GM18873 (cell line): ENCODE results near the gene LRRC8D.

Source experiments
- ATAC-seq: cut with Tn5 transposase; IDR thresholded peaks from one replicate; pipeline ENCODE4 v1.9.1; 2021; ENCODE audit warnings: mild to moderate bottlenecking, moderate library complexity, moderate number of reproducible peaks; ENCODE audit not compliant: unreplicated experiment, low FRiP score

Gene LRRC8D

GRCh38 chr1:89832496-89833127, 11.8 kb downstream of the LRRC8D start:
- no peak for ATAC-seq

DNA sequence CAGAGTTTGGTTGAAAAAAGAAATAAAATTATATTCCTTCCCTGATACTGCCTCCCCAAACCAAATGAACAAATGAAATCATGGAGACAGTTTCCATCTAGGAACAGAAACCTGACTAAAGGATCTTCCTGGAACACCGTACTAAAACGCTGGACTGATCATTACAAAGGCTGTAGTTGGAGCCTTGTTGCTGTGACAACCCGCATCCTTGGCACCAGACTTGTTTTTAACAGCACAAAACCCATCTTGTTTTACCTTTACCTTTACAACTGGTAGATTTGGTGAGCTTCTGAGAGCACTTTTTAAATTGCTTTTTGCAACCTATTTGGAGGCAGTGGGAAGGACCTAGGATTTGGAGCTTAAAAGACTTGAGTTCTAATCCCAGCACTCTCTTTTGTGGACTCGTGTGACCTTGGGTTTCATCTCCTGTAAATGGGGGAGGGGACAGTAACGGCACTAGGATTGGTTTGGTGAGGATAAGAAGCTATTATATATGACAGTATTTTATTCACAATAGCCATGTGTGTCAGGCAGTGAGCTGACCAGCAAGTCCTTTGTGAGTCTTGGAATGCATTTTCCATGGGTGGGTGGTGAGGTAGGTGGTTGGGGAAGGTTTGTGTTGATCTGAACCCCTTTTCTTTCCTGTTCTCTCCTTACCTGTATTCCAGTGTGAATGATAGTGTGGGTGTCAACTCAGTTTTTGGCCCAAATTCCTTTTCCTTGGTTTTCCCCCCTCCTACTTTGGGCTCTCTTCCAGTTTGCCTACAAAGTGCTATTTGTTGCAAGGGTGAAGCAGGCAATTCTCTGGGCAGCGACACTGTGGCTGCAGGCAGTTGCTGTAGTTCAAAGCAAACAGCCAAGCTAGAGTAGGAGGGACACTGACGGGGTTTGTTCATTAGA, 12.6 kb downstream of the LRRC8D start:
- no peak for ATAC-seq

DNA sequence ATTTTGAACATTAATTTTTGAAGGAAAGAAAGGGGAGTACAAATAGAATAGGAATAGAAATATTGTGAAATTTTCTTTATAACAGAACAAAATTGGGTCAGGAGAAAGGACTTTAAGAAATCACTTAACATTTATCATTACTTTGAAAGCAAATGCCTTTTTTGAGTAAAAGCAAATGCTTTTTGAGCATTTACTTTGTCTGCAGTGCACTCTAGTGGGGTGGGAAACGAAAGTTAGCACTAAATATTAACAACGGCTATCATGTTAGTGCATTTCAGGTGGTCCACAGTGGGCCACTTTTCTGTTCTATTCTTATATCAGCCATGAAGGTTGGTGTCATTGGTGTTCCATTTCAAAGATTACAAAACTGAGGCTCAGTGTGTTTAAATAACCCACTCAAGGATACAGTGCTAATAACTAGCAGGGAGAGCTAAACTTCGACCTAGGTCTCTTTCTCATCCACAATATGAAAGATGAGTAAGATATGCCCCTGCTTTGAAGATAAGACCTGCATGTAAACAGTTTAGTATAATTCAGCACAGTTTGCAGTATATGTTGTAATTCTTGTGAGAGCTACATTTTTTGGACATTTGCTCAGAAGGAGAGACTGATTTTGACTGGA, 13.4 kb downstream of the LRRC8D start:
- no peak for ATAC-seq

- ATAC-seq, result no peak
These were observed 15.6 kb downstream of the LRRC8D start for GRCh38 chr1:89836252-89837035.

DNA sequence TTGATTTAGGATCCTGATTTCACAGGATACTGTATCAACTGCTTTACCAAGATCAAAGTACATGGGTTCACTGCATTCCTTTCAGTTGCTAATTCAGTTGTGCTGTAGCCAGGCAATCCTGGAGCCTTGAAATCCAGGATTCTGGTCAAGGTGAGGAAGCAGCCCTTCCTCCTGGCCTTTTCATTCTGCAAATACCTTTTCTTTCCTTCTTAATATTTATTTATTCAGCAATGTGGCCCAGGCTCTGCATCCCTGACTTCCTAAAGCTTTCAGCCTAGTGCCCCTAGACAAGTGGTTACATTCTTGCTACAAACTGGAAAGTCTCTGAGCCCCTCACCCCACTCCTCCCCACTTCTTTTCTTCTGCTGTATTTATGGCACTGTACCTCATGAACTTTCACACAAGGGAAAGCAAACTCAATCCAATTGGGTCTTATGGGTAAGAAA, 16.2 kb downstream of the LRRC8D start:
- ATAC-seq, result no peak

DNA sequence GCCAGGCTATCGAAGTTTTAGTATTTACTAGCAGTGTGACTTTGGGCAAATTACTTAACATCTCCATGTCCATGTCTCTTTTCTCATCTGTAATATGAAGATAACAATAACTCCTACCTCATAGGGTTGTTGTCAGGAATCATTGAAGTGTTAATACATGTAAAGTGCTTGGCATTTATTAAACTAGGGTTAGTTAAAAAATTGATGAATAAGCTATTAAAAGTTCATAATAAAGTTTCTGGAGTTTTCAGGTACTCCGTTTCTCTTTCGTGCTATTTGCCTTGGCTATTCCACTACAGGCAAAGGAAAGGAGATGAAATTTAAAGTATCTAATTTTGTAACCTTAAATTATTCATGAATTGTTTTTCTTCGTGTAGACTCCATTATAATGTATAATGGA, 16.7 kb downstream of the LRRC8D start:
- no peak for ATAC-seq

DNA sequence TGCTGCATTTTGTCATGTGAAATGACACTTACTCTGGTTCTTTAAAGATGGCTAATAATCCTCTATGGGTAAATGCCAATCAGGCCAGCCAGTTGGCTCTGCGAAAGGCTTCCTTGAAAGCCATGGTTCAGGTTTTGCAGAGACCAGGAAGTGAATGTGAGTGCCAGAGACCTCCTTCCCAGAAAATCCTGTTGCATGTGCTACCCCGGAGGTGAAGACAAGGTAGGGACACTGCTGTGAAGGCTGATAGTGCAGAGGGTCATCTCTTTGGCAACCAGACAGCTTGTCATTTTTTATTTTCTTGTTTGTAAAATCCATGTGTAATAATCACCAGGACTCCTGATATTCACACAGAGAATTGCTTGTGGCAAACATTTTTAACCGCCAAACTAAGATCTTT, 18.7 kb downstream of the LRRC8D start:
- ATAC-seq, result no peak

DNA sequence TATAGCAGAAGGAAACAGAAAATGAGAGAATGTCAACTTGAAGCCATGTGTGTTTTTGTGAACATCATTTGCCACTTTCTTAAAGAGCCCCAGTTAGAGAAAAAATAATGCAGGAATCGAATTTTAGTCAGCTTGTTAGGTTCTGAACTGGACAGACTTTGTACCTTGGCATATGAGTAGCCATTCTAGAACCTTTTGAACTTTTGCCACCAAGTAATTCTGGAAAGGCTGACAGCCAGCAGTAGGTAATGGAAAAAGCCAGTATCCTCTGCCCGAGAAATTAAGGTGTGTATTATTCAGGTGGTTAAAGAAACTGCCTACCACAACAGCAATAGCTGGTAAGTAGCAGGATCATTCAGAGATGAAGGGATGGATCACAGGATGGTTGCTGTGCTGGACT, 20.7 kb downstream of the LRRC8D start:
- ATAC-seq, result no peak

DNA sequence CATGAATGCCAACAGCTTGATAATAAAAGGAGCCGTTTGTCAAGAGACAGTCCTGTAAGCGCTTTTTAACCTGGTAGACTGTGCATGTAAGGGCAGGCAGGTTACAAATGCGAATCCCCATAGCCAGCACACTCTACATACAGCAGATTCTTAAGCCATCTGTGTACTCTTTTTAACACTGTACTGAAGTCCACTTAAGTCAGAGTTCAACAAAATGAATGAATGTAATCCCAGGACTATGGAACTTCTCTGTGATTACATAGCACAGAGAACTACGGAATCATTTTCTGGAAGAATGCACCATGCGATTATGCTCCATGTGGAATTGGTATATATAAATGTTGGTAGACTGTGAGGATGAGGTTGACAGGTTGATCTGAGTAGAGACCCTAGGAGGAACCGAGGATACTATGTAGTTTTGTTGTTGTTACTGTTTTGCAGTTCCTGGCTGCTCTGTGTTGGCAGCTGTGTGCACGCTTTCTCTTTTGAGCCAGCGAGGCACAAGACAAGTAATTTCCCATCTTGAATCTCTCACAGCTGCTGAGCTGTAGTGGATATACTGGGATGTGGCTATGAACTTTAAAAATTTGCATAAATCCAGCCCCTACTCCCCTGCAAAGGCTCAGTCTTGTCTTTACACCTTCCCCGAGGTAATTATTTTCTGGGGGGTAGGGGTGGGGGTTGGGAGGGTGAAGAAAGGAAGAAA, 21.9 kb downstream of the LRRC8D start:
- peak; percentile 42 for ATAC-seq

DNA sequence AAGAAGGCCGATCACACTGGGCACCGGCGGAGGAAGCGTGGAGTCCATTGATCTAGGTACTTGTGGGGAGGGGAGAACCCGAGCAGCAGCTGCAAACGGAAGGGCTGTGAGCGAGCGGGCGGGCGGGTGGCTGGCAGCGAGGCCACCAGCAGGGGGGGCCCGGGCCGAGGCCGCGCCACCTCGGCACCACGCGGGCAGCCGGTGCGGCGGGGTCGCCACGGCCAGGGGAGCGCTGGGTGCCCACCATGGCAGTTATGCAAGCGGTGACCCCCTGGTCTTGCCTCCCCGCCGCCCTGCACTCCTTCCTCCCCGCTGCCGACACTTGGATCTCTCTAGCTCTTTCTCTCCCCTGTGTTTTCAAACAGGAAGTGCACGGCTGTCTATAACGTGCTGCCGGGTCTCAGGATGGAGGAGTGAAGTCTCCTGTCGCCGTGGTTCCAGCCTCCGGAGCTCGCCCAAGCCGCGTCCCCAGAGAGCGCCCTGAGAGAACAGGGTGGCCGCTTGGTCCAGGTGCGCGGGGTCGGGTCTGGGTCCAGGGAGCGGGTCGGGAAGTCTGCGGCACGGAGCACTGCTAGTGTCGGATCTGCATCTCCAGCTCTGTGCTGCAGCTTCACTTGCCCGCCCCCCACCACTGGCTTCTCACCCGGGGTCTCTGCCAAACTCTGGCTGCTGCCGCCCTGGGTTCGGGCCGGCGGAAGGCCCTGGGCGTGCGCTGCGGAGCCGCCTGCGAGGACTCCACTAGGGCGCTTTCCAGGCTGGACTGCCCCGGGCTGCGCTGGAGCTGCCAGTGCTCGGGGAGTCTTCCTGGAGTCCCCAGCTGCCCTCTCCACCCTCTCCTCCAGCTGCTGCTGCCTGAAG, 22.7 kb downstream of the LRRC8D start:
- peak; percentile 68 for ATAC-seq

- no peak for ATAC-seq
These were observed 23.5 kb downstream of the LRRC8D start for GRCh38 chr1:89844241-89844807.

DNA sequence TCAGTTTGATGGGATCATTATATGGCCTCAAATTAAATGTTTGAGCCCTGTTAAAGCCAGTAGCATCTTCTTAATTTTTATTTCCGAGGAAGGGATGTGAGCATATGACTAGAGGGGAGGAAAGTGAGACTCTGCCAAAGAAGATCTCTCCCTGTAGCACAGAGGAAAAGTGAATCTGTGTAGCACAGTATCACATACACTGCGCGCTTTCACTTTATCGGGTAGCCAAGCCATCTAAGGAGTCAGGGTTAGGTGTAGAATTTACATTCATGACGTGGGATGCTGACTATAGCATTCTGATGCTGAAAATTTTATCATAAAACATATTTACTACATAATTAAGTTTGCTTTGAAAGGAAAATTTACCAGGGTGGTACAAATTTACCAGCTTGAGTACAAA, 24.0 kb downstream of the LRRC8D start:
- no peak for ATAC-seq

DNA sequence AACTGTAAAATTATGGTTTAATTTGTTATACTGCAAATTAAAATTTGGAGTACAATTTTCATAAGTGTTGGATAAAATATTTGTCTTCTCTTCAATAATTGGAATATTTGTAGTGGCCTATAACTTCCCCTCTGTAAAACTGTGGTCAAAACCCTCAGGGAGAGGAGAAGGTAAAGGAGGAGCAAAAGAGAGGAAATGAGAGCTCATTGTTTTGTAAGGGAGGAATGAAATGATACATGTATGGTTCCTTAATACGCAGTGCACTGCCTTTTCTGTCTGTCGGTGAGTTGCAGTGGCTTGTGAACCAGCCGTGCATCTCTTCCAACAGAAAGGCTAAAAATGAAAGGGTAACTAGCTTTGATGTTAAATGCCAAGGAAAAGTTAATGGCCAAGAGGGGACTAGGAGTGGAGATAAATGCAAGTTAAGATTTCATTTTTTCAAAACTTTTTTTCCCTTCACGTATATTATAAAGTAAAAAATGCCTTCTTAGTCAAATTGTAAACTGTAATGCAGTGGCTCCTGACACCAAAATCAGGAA, 26.4 kb downstream of the LRRC8D start:
- no peak for ATAC-seq

DNA sequence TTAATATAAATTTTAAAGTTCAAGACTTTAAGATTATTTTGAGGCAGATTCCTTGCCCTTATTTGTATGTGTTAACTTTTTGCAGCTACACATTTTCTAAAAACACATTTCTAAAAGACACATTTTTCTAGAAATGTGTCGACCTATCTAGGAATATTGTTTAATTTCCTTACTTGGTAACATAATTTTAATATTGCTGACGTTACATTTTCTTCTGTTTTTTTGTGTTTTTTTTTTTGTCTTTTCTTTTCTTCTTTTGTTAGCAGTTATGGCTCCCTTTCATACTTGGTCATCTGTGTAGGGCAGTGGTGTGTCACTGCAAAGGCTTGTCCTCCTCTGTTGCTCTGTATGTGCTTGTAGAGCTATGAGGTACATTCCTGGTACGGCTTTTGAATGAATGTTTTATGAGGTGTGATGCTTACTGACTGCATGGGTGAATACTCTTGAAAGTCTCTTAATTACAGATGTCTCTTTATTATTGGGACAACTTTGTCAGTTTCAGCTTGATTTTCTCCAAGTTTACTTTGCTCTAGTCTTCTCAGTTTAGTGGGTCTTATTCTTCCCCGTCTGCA, 30.1 kb downstream of the LRRC8D start:
- no peak for ATAC-seq

DNA sequence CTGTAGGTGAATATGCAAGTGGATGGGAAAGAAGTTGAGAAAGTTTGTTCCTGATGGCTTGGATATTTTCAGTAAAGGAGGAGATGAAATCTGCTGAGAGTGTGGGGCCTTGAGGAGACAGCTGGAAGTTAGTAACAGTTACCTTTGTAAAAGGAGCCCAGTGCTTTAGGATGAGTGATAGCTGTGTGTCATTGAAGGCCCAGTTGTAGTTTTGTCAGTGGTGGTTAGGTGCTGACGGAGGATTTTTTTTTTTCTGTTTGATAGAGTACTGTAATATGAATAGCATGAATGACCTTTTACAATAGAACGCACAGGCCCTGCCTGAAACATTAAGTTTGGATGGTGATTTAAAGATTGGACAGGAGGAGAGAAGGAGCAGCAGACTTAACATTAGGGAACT, 33.3 kb downstream of the LRRC8D start:
- ATAC-seq, result no peak

DNA sequence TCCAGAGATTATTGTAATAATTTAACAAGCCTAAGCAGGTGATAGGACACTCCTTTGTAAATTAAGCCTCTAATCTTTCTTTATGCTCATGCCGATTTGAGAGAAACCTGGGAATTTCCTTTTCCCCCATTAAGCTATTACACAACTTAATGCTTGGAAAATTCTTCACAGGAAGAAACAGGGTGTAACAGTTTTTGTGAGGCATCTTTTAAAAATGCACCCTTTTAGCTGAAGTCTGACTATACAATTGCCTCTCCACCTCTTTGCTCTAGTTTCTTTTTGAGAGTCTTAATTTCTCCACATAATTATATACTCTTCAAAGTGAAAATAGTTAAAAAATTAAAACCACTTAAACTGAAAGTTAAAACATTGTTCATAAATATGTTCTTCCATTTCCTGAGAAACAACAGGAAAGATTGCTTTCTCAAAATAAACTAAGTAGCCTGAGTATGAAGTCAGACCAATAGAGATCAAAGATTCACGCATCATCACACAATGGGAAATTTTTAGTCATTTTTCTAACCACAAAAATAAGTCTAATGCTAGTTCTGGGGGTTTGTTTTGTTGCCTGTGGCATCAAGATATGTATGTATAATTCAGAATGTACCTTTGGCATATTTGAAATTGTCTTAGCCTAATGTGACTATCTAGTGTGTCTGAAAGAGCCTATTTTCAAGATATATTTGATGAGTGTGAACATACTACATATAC, 34.7 kb downstream of the LRRC8D start:
- ATAC-seq, result peak; percentile 79

DNA sequence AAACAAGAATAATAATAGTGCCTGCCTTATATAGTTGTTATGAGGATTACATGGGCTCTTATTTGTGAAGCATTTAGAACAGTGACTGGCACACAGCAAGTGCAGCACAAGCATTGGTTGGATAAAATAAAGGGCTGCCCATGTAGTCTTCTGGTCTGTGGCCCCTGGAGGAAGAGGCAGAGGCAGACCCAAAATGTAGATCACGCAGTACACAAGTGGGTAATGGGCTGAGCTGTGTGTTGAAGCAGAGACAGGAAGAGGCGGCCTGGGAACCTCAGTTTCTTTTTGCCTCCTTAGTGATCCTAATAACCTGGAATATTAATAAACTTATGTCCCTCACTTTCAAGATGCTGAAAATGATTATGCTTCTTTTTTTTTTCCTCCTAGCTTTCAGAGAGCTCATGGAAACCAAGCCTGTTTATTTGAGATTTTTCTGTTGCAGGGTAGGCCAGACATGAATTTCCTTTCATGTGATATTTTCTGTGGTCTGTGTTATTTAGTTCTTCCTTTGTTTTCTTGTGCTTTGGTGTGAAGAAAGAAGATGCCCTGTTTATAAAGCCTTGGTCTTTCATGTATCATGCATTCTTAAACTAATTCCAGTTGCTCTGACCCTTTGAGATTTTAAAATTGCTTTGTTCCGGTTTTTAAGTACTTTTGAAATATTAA, 42.5 kb downstream of the LRRC8D start:
- ATAC-seq, result no peak
